Calu3 (cell line): Measurements from ENCODE around the gene ITGAD. TPM values are rescaled to one million over a fixed set of nuclear protein-coding genes. Genes with fewer than 3 reads are reported as not detected.
A peak's percentile ranks its signal among the peaks of the same experiment; 100 is the strongest.

Experiments
- BruUV-seq: library from RNA; stranded (reverse); fragments of 400-500 nt; replicated peaks from 2 replicates; lab custom pipeline; 2021; lab: Mats Ljungman, UMichigan
- CTCF ChIA-PET: fragments of 300-600 bp; sonication (Branson Sonifier 250); formaldehyde crosslinking; loops from one replicate; lab custom pipeline; 2022; ENCODE audit warnings: antibody characterized with exemption; lab: Charles Lee
- DNase-seq: peaks from one replicate; pipeline ENCODE4 v3.0.0; 2022
- H3K27ac Mint-ChIP-seq: one replicate; pipeline ENCODE4 v1.8.0; 2022; ENCODE audit warnings: mixed read lengths; ENCODE audit not compliant: unreplicated experiment
- H3K27me3 Mint-ChIP-seq: one replicate; pipeline ENCODE4 v1.8.0; 2022; ENCODE audit warnings: mixed read lengths; ENCODE audit not compliant: unreplicated experiment
- H3K36me3 Mint-ChIP-seq: one replicate; pipeline ENCODE4 v1.8.0; 2022; ENCODE audit warnings: mild to moderate bottlenecking, moderate library complexity, mixed read lengths; ENCODE audit not compliant: insufficient read depth, unreplicated experiment
- H3K4me1 Mint-ChIP-seq: one replicate; pipeline ENCODE4 v1.8.0; 2022; ENCODE audit warnings: mild to moderate bottlenecking, low read depth, mixed read lengths; ENCODE audit not compliant: unreplicated experiment
- H3K4me3 Mint-ChIP-seq: one replicate; pipeline ENCODE4 v1.8.0; 2022; ENCODE audit warnings: mild to moderate bottlenecking, low read depth, moderate library complexity, mixed read lengths; ENCODE audit not compliant: unreplicated experiment
- H3K9me3 Mint-ChIP-seq: one replicate; pipeline ENCODE4 v1.8.0; 2022; ENCODE audit warnings: low read depth, mixed read lengths; ENCODE audit not compliant: unreplicated experiment
- CTCF ChIP-seq: fragments of 200-600 bp; IDR thresholded peaks from one replicate; pipeline ENCODE4 v1.8.0; 2022; ENCODE audit warnings: antibody characterized with exemption; ENCODE audit not compliant: unreplicated experiment
- intact Hi-C: fragments of 100-400 bp; cut with micrococcal nuclease; formaldehyde crosslinking; loops from one replicate; pipeline ENCODE4 v1.10.0; 2022; ENCODE audit not compliant: unreplicated experiment
- total RNA-seq: library from RNA; stranded (reverse); gene quantifications from 2 replicates; pipeline ENCODE4 v1.2.3, GENCODE V29; 2022

Gene ITGAD
- total RNA-seq, 1 experiment from 2014 or later: not detected

- peak within 1 kb of the TSS; percentile 93 for H3K27ac Mint-ChIP-seq
- intact Hi-C loops: loop anchor here (5.0 to 10.0 kb wide), 2 partner anchors 48 to 236 kb away; partner anchors contain the start of gene RUSF1
- TF ChIP-seq CTCF: peak; percentile 58
- H3K4me3 Mint-ChIP-seq: peak within 1 kb of the TSS; percentile 86
- H3K4me1 Mint-ChIP-seq: peaks cover 18% of the 10 kb centered on the region
- H3K27me3 Mint-ChIP-seq: no peaks in the 10 kb centered on the region
- peaks cover 49% of the 10 kb centered on the region for H3K36me3 Mint-ChIP-seq
- no TSS peak for BruUV-seq
- peak; percentile 97 for DNase-seq
- CTCF ChIA-PET: interaction anchor here (0.7 to 3.6 kb wide), 18 partner anchors 14 to 505 kb away, joined by 3 to 24 read pairs (median 4); partner anchors contain the start of genes HSD3B7, PYCARD, VKORC1 and ZNF267
- H3K9me3 Mint-ChIP-seq: no peaks in the 10 kb centered on the region
These were observed 65.9 kb downstream of the ITGAD start, which contains the start of gene ARMC5 for GRCh38 chr16:31458844-31459686. ARMC5 (plus strand) TSS chr16:31459501; CDS start chr16:31459525, 24 bp downstream.

DNA sequence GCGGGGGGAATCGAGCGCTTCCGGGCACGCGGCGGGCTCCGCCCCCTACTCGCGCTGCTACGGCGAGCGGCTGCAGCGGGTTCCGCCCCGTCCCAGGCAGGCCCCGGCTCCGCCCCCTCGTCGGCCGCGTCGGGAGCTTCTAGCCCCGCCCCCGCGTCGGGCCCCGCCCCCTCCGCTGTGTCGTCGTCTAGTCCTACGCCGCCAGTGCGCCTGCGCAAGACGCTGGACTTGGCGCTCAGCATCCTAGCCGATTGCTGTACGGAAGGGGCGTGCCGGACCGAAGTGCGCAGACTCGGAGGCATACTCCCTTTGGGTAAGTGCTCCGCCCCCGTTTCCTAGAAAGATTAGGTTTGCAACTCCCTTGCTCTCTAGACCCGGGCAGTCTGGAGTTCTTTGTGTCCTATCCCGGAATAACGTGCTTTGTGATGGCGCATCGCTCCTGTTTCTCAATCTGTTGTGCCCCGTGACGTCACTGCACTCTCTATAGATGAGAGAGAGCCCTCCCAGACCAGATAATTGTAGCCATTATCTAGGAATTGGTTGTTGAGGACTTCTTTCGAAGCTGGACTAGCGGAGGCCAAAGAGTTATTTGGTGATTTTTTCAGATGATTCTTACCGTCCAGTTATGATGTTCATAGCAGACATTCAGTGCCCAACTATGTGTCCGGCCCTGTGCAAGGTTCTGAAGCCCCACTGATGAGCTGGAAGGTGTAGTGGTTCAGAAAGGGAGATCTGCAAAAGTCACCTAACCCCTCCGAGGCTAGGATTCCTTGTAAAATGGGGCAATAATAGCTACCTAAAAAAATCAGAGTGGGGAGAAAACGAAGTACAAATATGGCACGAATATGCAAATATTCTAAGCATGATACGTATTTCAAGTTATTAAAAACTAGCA is 66.8 kb downstream of the ITGAD start:
- peaks cover 18% of the 10 kb centered on the region for H3K4me1 Mint-ChIP-seq
- intact Hi-C loops: loop anchor here (2.0 to 10.0 kb wide), 3 partner anchors 17 to 235 kb away; partner anchors contain the start of gene RUSF1
- CTCF ChIA-PET: interaction anchor here (0.8 to 3.6 kb wide), 13 partner anchors 12 to 474 kb away, joined by 3 to 24 read pairs (median 3); partner anchors contain the start of genes HSD3B7, RUSF1, TGFB1I1 and ZNF267
- H3K27me3 Mint-ChIP-seq: no peaks in the 10 kb centered on the region
- TF ChIP-seq CTCF: no peak
- peak overlapping the region; percentile 93 for H3K27ac Mint-ChIP-seq
- H3K9me3 Mint-ChIP-seq: no peaks in the 10 kb centered on the region
- BruUV-seq: no TSS peak
- peak; percentile 100 for DNase-seq
- peaks cover 49% of the 10 kb centered on the region for H3K36me3 Mint-ChIP-seq
- peak overlapping the region; percentile 86 for H3K4me3 Mint-ChIP-seq

DNA sequence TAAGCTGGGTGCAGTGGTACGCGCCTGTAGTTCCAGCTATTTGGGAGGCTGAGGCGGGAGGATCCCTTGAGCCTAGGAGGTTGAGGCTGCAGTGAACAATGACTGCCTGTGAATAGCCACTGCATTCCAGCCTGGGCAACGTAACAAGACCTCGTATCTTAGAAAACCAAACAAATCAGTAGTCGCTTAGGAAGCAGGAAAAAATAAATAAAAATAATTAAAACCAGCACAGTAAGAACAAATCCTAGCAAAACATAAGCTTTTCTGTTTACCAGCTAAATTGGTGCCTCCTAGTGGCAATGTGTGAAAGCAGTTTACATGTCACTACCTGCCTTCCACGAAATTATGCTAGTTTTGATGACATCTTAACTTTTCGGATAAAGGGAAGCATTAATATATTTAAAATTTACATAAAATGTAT is 67.5 kb downstream of the ITGAD start:
- BruUV-seq: TSS peak; percentile 69
- DNase-seq: no peak
- H3K9me3 Mint-ChIP-seq: no peaks in the 10 kb centered on the region
- CTCF ChIA-PET: interaction anchor here (0.5 to 3.6 kb wide), 9 partner anchors 10 to 475 kb away, joined by 3 to 24 read pairs (median 4); partner anchors contain the start of genes HSD3B7, RUSF1, TGFB1I1 and ZNF267
- H3K27ac Mint-ChIP-seq: peak overlapping the region; percentile 93
- intact Hi-C loops: loop anchor here (2.0 kb wide), 1 partner anchor 16 kb away; no protein-coding TSS in a partner anchor
- peaks cover 18% of the 10 kb centered on the region for H3K4me1 Mint-ChIP-seq
- peak; percentile 66 for TF ChIP-seq CTCF
- peak overlapping the region; percentile 86 for H3K4me3 Mint-ChIP-seq
- H3K36me3 Mint-ChIP-seq: peaks cover 49% of the 10 kb centered on the region
- no peaks in the 10 kb centered on the region for H3K27me3 Mint-ChIP-seq
